Measurements from ENCODE around the gene CAMK4. TPM values are rescaled to one million over a fixed set of nuclear protein-coding genes. Genes with fewer than 3 reads are reported as not detected.
"Not testable (repeated sequence)": the region's sequence is repeated elsewhere in the genome, so short reads cannot be mapped to it uniquely, and the experiment has no call there.

The CAMK4 gene
- total RNA-seq, 1 donor, result 89.3 TPM

GRCh38 chr5:111386832-111387162 lies 162.6 kb downstream of the CAMK4 start:
- H3K4me1 ChIP-seq (ENCODE audit: insufficient read depth, low read length), result no peaks in the 10 kb centered on the region
- no peaks in the 10 kb centered on the region for H3K9me3 ChIP-seq (ENCODE audit: low read depth, low read length)
- no peaks in the 10 kb centered on the region for H3K27me3 ChIP-seq (ENCODE audit: insufficient read depth, low read length)
- H3K4me3 ChIP-seq (ENCODE audit: low read length), result no peak overlapping the region

- no peaks in the 10 kb centered on the region for H3K27me3 ChIP-seq (ENCODE audit: insufficient read depth, low read length)
- no peaks in the 10 kb centered on the region for H3K9me3 ChIP-seq (ENCODE audit: low read depth, low read length)
- H3K4me1 ChIP-seq (ENCODE audit: insufficient read depth, low read length), result no peaks in the 10 kb centered on the region
- H3K4me3 ChIP-seq (ENCODE audit: low read length), result no peak overlapping the region
Measured at GRCh38 chr5:111387361-111387760, 163.2 kb downstream of the CAMK4 start.

- Histone ChIP-seq H3K4me3 (ENCODE audit: low read length) (no peak overlapping the region), H3K9me3 (ENCODE audit: low read depth, low read length) (no peaks in the 10 kb centered on the region), H3K27me3 (ENCODE audit: insufficient read depth, low read length) (no peaks in the 10 kb centered on the region), H3K4me1 (ENCODE audit: insufficient read depth, low read length) (no peaks in the 10 kb centered on the region)
Measured at GRCh38 chr5:111389390-111390082, 165.4 kb downstream of the CAMK4 start.

- Histone ChIP-seq H3K4me3 (ENCODE audit: low read length) (no peak overlapping the region), H3K27me3 (ENCODE audit: insufficient read depth, low read length) (no peaks in the 10 kb centered on the region), H3K9me3 (ENCODE audit: low read depth, low read length) (no peaks in the 10 kb centered on the region), H3K4me1 (ENCODE audit: insufficient read depth, low read length) (no peaks in the 10 kb centered on the region)
Measured at GRCh38 chr5:111392181-111392580, 168.0 kb downstream of the CAMK4 start.

GRCh38 chr5:111394586-111394985 lies 170.4 kb downstream of the CAMK4 start:
- H3K27me3 ChIP-seq (ENCODE audit: insufficient read depth, low read length), result no peaks in the 10 kb centered on the region
- H3K4me3 ChIP-seq (ENCODE audit: low read length), result no peak overlapping the region
- no peaks in the 10 kb centered on the region for H3K4me1 ChIP-seq (ENCODE audit: insufficient read depth, low read length)
- H3K9me3 ChIP-seq (ENCODE audit: low read depth, low read length), result no peaks in the 10 kb centered on the region

- no peak overlapping the region for H3K4me3 ChIP-seq (ENCODE audit: low read length)
- H3K4me1 ChIP-seq (ENCODE audit: insufficient read depth, low read length), result no peaks in the 10 kb centered on the region
- no peaks in the 10 kb centered on the region for H3K27me3 ChIP-seq (ENCODE audit: insufficient read depth, low read length)
- H3K9me3 ChIP-seq (ENCODE audit: low read depth, low read length), result no peaks in the 10 kb centered on the region
Measured at GRCh38 chr5:111398013-111398412, 173.8 kb downstream of the CAMK4 start.

- Histone ChIP-seq H3K4me3 (ENCODE audit: low read length) (no peak overlapping the region), H3K27me3 (ENCODE audit: insufficient read depth, low read length) (no peaks in the 10 kb centered on the region), H3K9me3 (ENCODE audit: low read depth, low read length) (no peaks in the 10 kb centered on the region), H3K4me1 (ENCODE audit: insufficient read depth, low read length) (no peaks in the 10 kb centered on the region)
Measured at GRCh38 chr5:111399113-111399512, 174.9 kb downstream of the CAMK4 start.

- H3K4me3 ChIP-seq (ENCODE audit: low read length), result no peak overlapping the region
- H3K4me1 ChIP-seq (ENCODE audit: insufficient read depth, low read length), result no peaks in the 10 kb centered on the region
- no peaks in the 10 kb centered on the region for H3K27me3 ChIP-seq (ENCODE audit: insufficient read depth, low read length)
- no peaks in the 10 kb centered on the region for H3K9me3 ChIP-seq (ENCODE audit: low read depth, low read length)
Measured at GRCh38 chr5:111401906-111402305, 177.7 kb downstream of the CAMK4 start.

GRCh38 chr5:111404270-111404769 lies 180.1 kb downstream of the CAMK4 start:
- Histone ChIP-seq H3K27me3 (ENCODE audit: insufficient read depth, low read length) (no peaks in the 10 kb centered on the region), H3K4me3 (ENCODE audit: low read length) (no peak overlapping the region), H3K9me3 (ENCODE audit: low read depth, low read length) (no peaks in the 10 kb centered on the region), H3K4me1 (ENCODE audit: insufficient read depth, low read length) (no peaks in the 10 kb centered on the region)

GRCh38 chr5:111407562-111407961 lies 183.4 kb downstream of the CAMK4 start:
- H3K4me1 ChIP-seq (ENCODE audit: insufficient read depth, low read length), result no peaks in the 10 kb centered on the region
- H3K4me3 ChIP-seq (ENCODE audit: low read length), result no peak overlapping the region
- no peaks in the 10 kb centered on the region for H3K9me3 ChIP-seq (ENCODE audit: low read depth, low read length)

GRCh38 chr5:111408817-111409216 lies 184.6 kb downstream of the CAMK4 start:
- no peaks in the 10 kb centered on the region for H3K9me3 ChIP-seq (ENCODE audit: low read depth, low read length)
- H3K4me1 ChIP-seq (ENCODE audit: insufficient read depth, low read length), result no peaks in the 10 kb centered on the region
- H3K4me3 ChIP-seq (ENCODE audit: low read length), result no peak overlapping the region
- H3K27me3 ChIP-seq (ENCODE audit: insufficient read depth, low read length), result no peaks in the 10 kb centered on the region

More at GRCh38 chr5:111407562-111407961, 183.4 kb downstream of the CAMK4 start:
- no peaks in the 10 kb centered on the region for H3K27me3 ChIP-seq (ENCODE audit: insufficient read depth, low read length)

- not testable (repeated sequence) for H3K27me3 ChIP-seq (ENCODE audit: insufficient read depth, low read length)
Measured at GRCh38 chr5:111409266-111409665, 185.1 kb downstream of the CAMK4 start.

GRCh38 chr5:111410067-111410466 lies 185.9 kb downstream of the CAMK4 start:
- not testable (repeated sequence) for H3K9me3 ChIP-seq (ENCODE audit: low read depth, low read length); H3K4me1 ChIP-seq (ENCODE audit: insufficient read depth, low read length); H3K4me3 ChIP-seq (ENCODE audit: low read length); H3K27me3 ChIP-seq (ENCODE audit: insufficient read depth, low read length)

More at GRCh38 chr5:111409266-111409665, 185.1 kb downstream of the CAMK4 start:
- H3K4me1 ChIP-seq (ENCODE audit: insufficient read depth, low read length); H3K9me3 ChIP-seq (ENCODE audit: low read depth, low read length); H3K4me3 ChIP-seq (ENCODE audit: low read length): not testable (repeated sequence)

- Histone ChIP-seq H3K27me3 (ENCODE audit: insufficient read depth, low read length) (no peaks in the 10 kb centered on the region), H3K9me3 (ENCODE audit: low read depth, low read length) (no peaks in the 10 kb centered on the region), H3K4me1 (ENCODE audit: insufficient read depth, low read length) (no peaks in the 10 kb centered on the region), H3K4me3 (ENCODE audit: low read length) (no peak overlapping the region)
Measured at GRCh38 chr5:111411301-111411700, 187.1 kb downstream of the CAMK4 start.

- no peaks in the 10 kb centered on the region for H3K27me3 ChIP-seq (ENCODE audit: insufficient read depth, low read length)
- no peaks in the 10 kb centered on the region for H3K4me1 ChIP-seq (ENCODE audit: insufficient read depth, low read length)
- no peak overlapping the region for H3K4me3 ChIP-seq (ENCODE audit: low read length)
- no peaks in the 10 kb centered on the region for H3K9me3 ChIP-seq (ENCODE audit: low read depth, low read length)
Measured at GRCh38 chr5:111412593-111412992, 188.4 kb downstream of the CAMK4 start.

- H3K27me3 ChIP-seq (ENCODE audit: insufficient read depth, low read length), result no peaks in the 10 kb centered on the region
Measured at GRCh38 chr5:111415053-111415452, 190.9 kb downstream of the CAMK4 start.

More at GRCh38 chr5:111415053-111415452, 190.9 kb downstream of the CAMK4 start:
- no peaks in the 10 kb centered on the region for H3K9me3 ChIP-seq (ENCODE audit: low read depth, low read length)
- no peaks in the 10 kb centered on the region for H3K4me1 ChIP-seq (ENCODE audit: insufficient read depth, low read length)
- H3K4me3 ChIP-seq (ENCODE audit: low read length), result no peak overlapping the region
